ENCODE measurements around the gene ADAMTS15.

ADAMTS15 gene

GRCh38 chr11:130408401-130408890 is 40.0 kb upstream of the ADAMTS15 start:
- no peak for TF ChIP-seq CTCF (IDR thresholded peaks at IDR 0.05; ENCODE audit: poor library complexity, severe bottlenecking)
- H3K4me3 ChIP-seq (ENCODE audit: severe bottlenecking) = no peak overlapping the region
- DNase-seq (ENCODE audit: low spot score) (no peak), ATAC-seq (ENCODE audit: low read depth) (no peak; the same call in 2 of the 3 replicates)
- H3K36me3 ChIP-seq (ENCODE audit: low read depth) = no peaks in the 10 kb centered on the region
- no peaks in the 10 kb centered on the region for H3K27me3 ChIP-seq (ENCODE audit: insufficient read depth, poor library complexity, severe bottlenecking)
- H3K9me3 ChIP-seq (ENCODE audit: severe bottlenecking) = no peaks in the 10 kb centered on the region
- H3K4me1 ChIP-seq (ENCODE audit: insufficient read depth, poor library complexity, severe bottlenecking) = peaks cover 6% of the 10 kb centered on the region
- H3K27ac ChIP-seq (ENCODE audit: poor library complexity, severe bottlenecking) = no peak overlapping the region

- no peak for ATAC-seq (ENCODE audit: low read depth)
- Histone ChIP-seq H3K9me3 (ENCODE audit: severe bottlenecking) (no peaks in the 10 kb centered on the region), H3K27me3 (ENCODE audit: insufficient read depth, poor library complexity, severe bottlenecking) (no peaks in the 10 kb centered on the region)
Measured at GRCh38 chr11:130408901-130409300, 39.5 kb upstream of the ADAMTS15 start.

GRCh38 chr11:130409594-130410388 is 38.7 kb upstream of the ADAMTS15 start:
- H3K27ac ChIP-seq (ENCODE audit: poor library complexity, severe bottlenecking) = no peak overlapping the region
- H3K9me3 ChIP-seq (ENCODE audit: severe bottlenecking) = no peaks in the 10 kb centered on the region
- no peak for TF ChIP-seq CTCF (IDR thresholded peaks at IDR 0.05; ENCODE audit: poor library complexity, severe bottlenecking)
- no peak for ATAC-seq (ENCODE audit: low read depth)
- DNase-seq (ENCODE audit: low spot score) = no peak
- H3K4me1 ChIP-seq (ENCODE audit: insufficient read depth, poor library complexity, severe bottlenecking) = peaks cover 10% of the 10 kb centered on the region
- H3K27me3 ChIP-seq (ENCODE audit: insufficient read depth, poor library complexity, severe bottlenecking) = no peaks in the 10 kb centered on the region
- no peak overlapping the region for H3K4me3 ChIP-seq (ENCODE audit: severe bottlenecking)
- no peaks in the 10 kb centered on the region for H3K36me3 ChIP-seq (ENCODE audit: low read depth)

More at GRCh38 chr11:130408901-130409300, 39.5 kb upstream of the ADAMTS15 start:
- Histone ChIP-seq H3K4me3 (ENCODE audit: severe bottlenecking) (no peak overlapping the region), H3K4me1 (ENCODE audit: insufficient read depth, poor library complexity, severe bottlenecking) (peaks cover 10% of the 10 kb centered on the region), H3K27ac (ENCODE audit: poor library complexity, severe bottlenecking) (no peak overlapping the region), H3K36me3 (ENCODE audit: low read depth) (no peaks in the 10 kb centered on the region)
- no peak for DNase-seq (ENCODE audit: low spot score)
- no peak for TF ChIP-seq CTCF (IDR thresholded peaks at IDR 0.05; ENCODE audit: poor library complexity, severe bottlenecking)

GRCh38 chr11:130411223-130411622 is 37.2 kb upstream of the ADAMTS15 start:
- Histone ChIP-seq H3K4me3 (ENCODE audit: severe bottlenecking) (no peak overlapping the region), H3K27ac (ENCODE audit: poor library complexity, severe bottlenecking) (no peak overlapping the region), H3K36me3 (ENCODE audit: low read depth) (no peaks in the 10 kb centered on the region), H3K4me1 (ENCODE audit: insufficient read depth, poor library complexity, severe bottlenecking) (peaks cover 10% of the 10 kb centered on the region), H3K9me3 (ENCODE audit: severe bottlenecking) (no peaks in the 10 kb centered on the region), H3K27me3 (ENCODE audit: insufficient read depth, poor library complexity, severe bottlenecking) (no peaks in the 10 kb centered on the region)
- no peak for TF ChIP-seq CTCF (IDR thresholded peaks at IDR 0.05; ENCODE audit: poor library complexity, severe bottlenecking)
- DNase-seq (ENCODE audit: low spot score) (no peak), ATAC-seq (ENCODE audit: low read depth) (no peak)

Data from RWPE2 (cell line).